K562 (cell line): ENCODE data around the gene GTPBP1. TPM values are rescaled to one million over a fixed set of nuclear protein-coding genes. Genes with fewer than 3 reads are reported as not detected.

Experiments used
- ATAC-seq: fragments of 200-7000 bp; cut with Tn5 transposase; 3 replicates; pipeline ENCODE4 v1.9.1; 2020; ENCODE audit warnings: moderate library complexity
- BruUV-seq: library from RNA; stranded (reverse); fragments of 400-500 nt; replicated peaks from 2 replicates; lab custom pipeline; 2021; lab: Mats Ljungman, UMichigan
- CTCF ChIA-PET: fragments of 300-600 bp; formaldehyde crosslinking; extraction: SDS; loops from one replicate; lab custom pipeline; 2021; ENCODE audit warnings: low intra/inter-chr PET ratio; lab: Yijun Ruan, JAX
- POLR2A ChIA-PET: fragments of 300-600, 350-650 bp; sonication (Branson Sonifier 250); formaldehyde crosslinking; extraction: SDS; loops from one replicate; lab custom pipeline; 2021; ENCODE audit warnings: antibody characterized with exemption, inconsistent platforms; lab: Yijun Ruan, JAX
- DNase-seq, 4 experiments: peaks; one replicate each; pipeline versions ENCODE4 v3.0.0 to v3.0.0-alpha.2; 2011 to 2018; ENCODE audit warnings: low spot score in 3 of 4, mixed read lengths in 3 of 4; ENCODE audit errors: extremely low read depth in 1 of 4
- FAIRE-seq: peaks from 2 replicates; lab custom pipeline; 2011; peaks lifted over from hg19 to GRCh38; lab: Jason Lieb, UNC
- H2AFZ ChIP-seq: 2 replicates; pipeline ENCODE4 v1.6.0; 2011; ENCODE audit warnings: low read depth, low read length, control low read depth, inconsistent platforms
- H3K27ac ChIP-seq: fragments of 200-600 bp; 3 replicates; pipeline ENCODE4 v1.8.0; 2011; ENCODE audit warnings: low read depth, mild to moderate bottlenecking, control low read depth, inconsistent platforms, low read length, moderate library complexity, mixed read lengths; ENCODE audit errors: extremely low read depth
- H3K27me3 ChIP-seq, 2 experiments: fragments of 300-600 bp in 1 of 2; 2 replicates in 1 of 2; 3 replicates in 1 of 2; pipeline versions ENCODE4 v1.6.0 to v1.8.0; 2011; ENCODE audit warnings: inconsistent platforms in 2 of 2, low read length in 2 of 2, mild to moderate bottlenecking in 1 of 2, mixed read lengths in 1 of 2, moderate library complexity in 1 of 2; ENCODE audit not compliant: control insufficient read depth in 2 of 2, insufficient read depth in 2 of 2
- H3K36me3 ChIP-seq: fragments of 300-600 bp; 3 replicates; pipeline ENCODE4 v1.8.0; 2011; ENCODE audit warnings: mild to moderate bottlenecking, low read length, inconsistent platforms; ENCODE audit not compliant: control insufficient read depth, insufficient read depth
- H3K4me1 ChIP-seq, 2 experiments: fragments of 200-600 bp in 1 of 2; replicated peaks in 1 of 2; 2 replicates in 1 of 2; 3 replicates in 1 of 2; pipeline versions ENCODE4 v1.5.1 to v1.8.0; 2011; ENCODE audit warnings: inconsistent platforms in 2 of 2, low read length in 2 of 2, mild to moderate bottlenecking in 1 of 2, mixed read lengths in 1 of 2, moderate library complexity in 1 of 2; ENCODE audit not compliant: control insufficient read depth in 2 of 2, insufficient read depth in 2 of 2
- H3K4me2 ChIP-seq: 2 replicates; pipeline ENCODE4 v1.6.1; 2011; ENCODE audit warnings: low read length, control low read depth, inconsistent platforms, mixed read lengths; ENCODE audit not compliant: insufficient read depth
- H3K4me3 ChIP-seq: fragments of 200-600 bp; sonication (generic), shearing (Covaris generic); 2 replicates; pipeline ENCODE4 v1.5.1; 2016; ENCODE audit warnings: control low read depth, inconsistent platforms
- H3K79me2 ChIP-seq: fragments of 200-600 bp; 3 replicates; pipeline ENCODE4 v1.8.0; 2011; ENCODE audit warnings: low read length, inconsistent platforms; ENCODE audit not compliant: control insufficient read depth, insufficient read depth
- H3K9ac ChIP-seq, 2 experiments: 2 replicates each; pipeline versions ENCODE4 v1.6.0 to v1.6.1; 2011; ENCODE audit warnings: low read depth in 2 of 2, low read length in 2 of 2, control low read depth in 1 of 2, inconsistent platforms in 1 of 2, mild to moderate bottlenecking in 1 of 2, mixed read lengths in 1 of 2; ENCODE audit not compliant: insufficient read depth in 1 of 2
- H3K9me1 ChIP-seq: one replicate; pipeline ENCODE4 v1.6.0; 2011; ENCODE audit warnings: inconsistent platforms, mild to moderate bottlenecking, low read length, moderate library complexity; ENCODE audit not compliant: control insufficient read depth, insufficient read depth
- H3K9me3 ChIP-seq: replicated peaks from 2 replicates; pipeline ENCODE4 v1.5.1; 2011; ENCODE audit warnings: low read depth, low read length, inconsistent platforms; ENCODE audit not compliant: control insufficient read depth, insufficient read depth
- H4K20me1 ChIP-seq: replicated peaks from 2 replicates; pipeline ENCODE4 v1.6.1; 2011; ENCODE audit warnings: low read length, inconsistent platforms, mixed read lengths; ENCODE audit not compliant: control insufficient read depth, insufficient read depth
- ATF4 ChIP-seq: fragments of 450-650 bp; formaldehyde crosslinking; IDR thresholded peaks from 2 replicates; pipeline ENCODE4 v1.4.0; 2022; ENCODE audit warnings: mild to moderate bottlenecking, moderate library complexity
- FOXJ2 ChIP-seq: fragments of 200-800 bp; sonication (Bioruptor generic); IDR thresholded peaks from 2 replicates; pipeline ENCODE4 v1.6.1; 2016; ENCODE audit warnings: missing genetic modification characterization, missing compliant biosample characterization
- GABPA ChIP-seq: fragments of 200-800 bp; sonication (Bioruptor generic); conservative IDR thresholded peaks from 2 replicates; pipeline ENCODE4 v1.6.1; 2016; ENCODE audit warnings: low read depth, missing genetic modification characterization, missing compliant biosample characterization
- GTF2F1 ChIP-seq: IDR thresholded peaks from 2 replicates; pipeline ENCODE4 v1.6.1; 2011; ENCODE audit warnings: low read depth, low read length, improper control_type of control experiment
- HDAC3 ChIP-seq: fragments of 450-650 bp; IDR thresholded peaks from 2 replicates; pipeline ENCODE4 v1.6.1; 2018; ENCODE audit warnings: borderline replicate concordance, mild to moderate bottlenecking, moderate library complexity; ENCODE audit not compliant: partially characterized antibody
- ILF3 ChIP-seq: fragments of 450-650 bp; IDR thresholded peaks from 2 replicates; pipeline ENCODE4 v1.6.1; 2018; ENCODE audit warnings: antibody characterized with exemption, mild to moderate bottlenecking, moderate library complexity, borderline replicate concordance
- MYC ChIP-seq, 2 experiments: fragments of 250-450 bp in 1 of 2; sonication (Bioruptor Pico) in 1 of 2; IDR thresholded peaks; 2 replicates each; pipeline versions ENCODE4 v1.5.1 to v1.6.1; 2012 to 2021; ENCODE audit warnings: low read depth in 2 of 2, borderline replicate concordance in 1 of 2, improper control_type of control experiment in 1 of 2, low read length in 1 of 2, mild to moderate bottlenecking in 1 of 2, moderate library complexity in 1 of 2
- NR3C1 ChIP-seq: sonication (generic); formaldehyde crosslinking; IDR thresholded peaks from 2 replicates; pipeline ENCODE4 v1.8.1; 2022; ENCODE audit warnings: missing genetic modification reagents
- PCBP2 ChIP-seq: fragments of 200-400 bp; formaldehyde crosslinking; IDR thresholded peaks from 2 replicates; pipeline ENCODE4 v1.6.1; 2018; ENCODE audit warnings: low read length, low read depth, mild to moderate bottlenecking, moderate library complexity; ENCODE audit not compliant: poor library complexity, severe bottlenecking
- POLR2AphosphoS2 ChIP-seq: IDR thresholded peaks from 2 replicates; pipeline ENCODE4 v1.6.1; 2012; ENCODE audit warnings: low read length, improper control_type of control experiment
- RBM39 ChIP-seq: fragments of 200-400 bp; formaldehyde crosslinking; optimal IDR thresholded peaks from 2 replicates; pipeline ENCODE3; 2018; ENCODE audit warnings: low read depth, low read length
- SAP30 ChIP-seq: fragments of 200-600 bp; sonication (generic); IDR thresholded peaks from 2 replicates; pipeline ENCODE4 v1.6.1; 2012; ENCODE audit warnings: borderline replicate concordance, low read depth, mild to moderate bottlenecking, moderate library complexity, low read length, control low read depth, inconsistent platforms; ENCODE audit not compliant: insufficient read depth, poor library complexity, severe bottlenecking
- SLC30A9 ChIP-seq: fragments of 250-450 bp; sonication (Bioruptor Pico); IDR thresholded peaks from 2 replicates; pipeline ENCODE4 v1.8.0; 2022; ENCODE audit warnings: mild to moderate bottlenecking, moderate library complexity
- THAP7 ChIP-seq: fragments of 250-450 bp; sonication (Bioruptor Pico); IDR thresholded peaks from 2 replicates; pipeline ENCODE4 v1.5.0; 2021
- TOE1 ChIP-seq, 2 experiments: fragments of 450-650 bp in 1 of 2; sonication (generic) in 1 of 2; formaldehyde crosslinking in 1 of 2; IDR thresholded peaks; 2 replicates each; pipeline versions ENCODE4 v1.7.1 to v1.8.0; 2016 to 2022; ENCODE audit warnings: borderline replicate concordance in 2 of 2, mild to moderate bottlenecking in 2 of 2, antibody characterized with exemption in 1 of 2, inconsistent platforms in 1 of 2, low read depth in 1 of 2, missing genetic modification reagents in 1 of 2, moderate library complexity in 1 of 2
- USF2 ChIP-seq: sonication (generic); formaldehyde crosslinking; IDR thresholded peaks from 2 replicates; pipeline ENCODE4 v1.5.0; 2020; ENCODE audit warnings: missing genetic modification reagents
- ZBTB17 ChIP-seq: fragments of 450-650 bp; formaldehyde crosslinking; IDR thresholded peaks from 2 replicates; pipeline ENCODE4 v1.4.0; 2020; ENCODE audit warnings: mild to moderate bottlenecking
- ZNF408 ChIP-seq: fragments of 250-450 bp; sonication (Bioruptor Pico); IDR thresholded peaks from 2 replicates; pipeline ENCODE4 v1.4.0; 2020; ENCODE audit warnings: low read depth, mild to moderate bottlenecking, moderate library complexity
- ZNF431 ChIP-seq: sonication (generic); formaldehyde crosslinking; IDR thresholded peaks from 2 replicates; pipeline ENCODE4 v1.8.0; 2022; ENCODE audit warnings: mild to moderate bottlenecking, missing genetic modification reagents
- ZNF830 ChIP-seq: fragments of 250-450 bp; sonication (Bioruptor Pico); IDR thresholded peaks from 2 replicates; pipeline ENCODE4 v1.5.0; 2021; ENCODE audit warnings: mild to moderate bottlenecking
- WGBS: fragments of 100-300 bp; shearing (Covaris generic); methylation state at CpG from one replicate; pipeline ENCODE4 v1.1.6; 2016; ENCODE audit warnings: low coverage, mixed read lengths; ENCODE audit not compliant: insufficient coverage; ENCODE audit errors: missing lambda C conversion rate; 5-methylcytosine and 5-hydroxymethylcytosine counted together
- in situ Hi-C: fragments of 300-500 bp; cut with MboI; formaldehyde crosslinking; loops from 4 replicates; pipeline ENCODE4 v1.15.0; 2018; ENCODE audit warnings: inconsistent platforms, mixed read lengths
- intact Hi-C: fragments of 100-400 bp; cut with micrococcal nuclease; formaldehyde crosslinking; loops from 2 replicates; pipeline ENCODE4 v1.14.2; 2022
- polyA plus RNA-seq, 8 experiments: library from polyadenylated mRNA; depleted of rRNA in 4 of 8; stranded (reverse) in 5 of 8; unstranded in 3 of 8; fragments of >200 nt; fragmentation: Nextera tagmentation in 2 of 8; fragmentation: Illumina TruSeq in 1 of 8; extraction: Ambion mirVana in 2 of 8; extraction: Trizol in 1 of 8; gene quantifications; 2 replicates each; pipeline versions ENCODE4 v1.2.1 to v1.2.3, GENCODE V29; 2011 to 2014; ENCODE audit warnings: inconsistent platforms in 1 of 8, missing spikeins in 1 of 8
- total RNA-seq, 7 experiments: library from RNA; depleted of rRNA in 6 of 7; stranded (reverse); fragments of >200 nt in 6 of 7; fragmentation: Illumina TruSeq in 2 of 7; extraction: Trizol in 2 of 7; gene quantifications; 2 replicates each; pipeline versions ENCODE4 v1.2.1 to v1.2.3, GENCODE V29; 2011 to 2021; ENCODE audit warnings: low replicate concordance in 1 of 7

GTPBP1 gene
- total and polyA plus RNA-seq, 9 of the 15 experiments (the other 6 are each of a cell fraction or from before 2014, with no cell fraction given): 0.83 to 53.2 (median 23.3) TPM

GRCh38 chr22:38700270-38700788 is 5.4 kb upstream of the GTPBP1 start:
- peaks cover 39 to 40% of the 10 kb centered on the region in 2 experiments; a peak in 4 of 5 replicates for H3K4me1 ChIP-seq
- FAIRE-seq: no peak
- DNase-seq: peak in 1 of 4 experiments; percentile 64
- intact Hi-C loops: no loop called here
- H3K9me1 ChIP-seq: no peaks in the 10 kb centered on the region
- ChIA-PET CTCF (no interaction called here), POLR2A (interaction anchor here (0.6 to 1.5 kb wide), 4 partner anchors 17 to 820 kb away, joined by 3 to 9 read pairs (median 3); partner anchors contain the start of genes ATF4 and TOMM22)
- peak overlapping the region; percentile 61 for H2AFZ ChIP-seq
- 0% methylated on average over 34 of the region's 57 CpGs for WGBS
- no peaks in the 10 kb centered on the region for H3K27me3 ChIP-seq
- no peaks in the 10 kb centered on the region; the same call in 1 of the 2 replicates for H4K20me1 ChIP-seq
- ATAC-seq: peak; percentile 53
- peaks cover 55% of the 10 kb centered on the region for H3K79me2 ChIP-seq
- H3K9me3 ChIP-seq: no peaks in the 10 kb centered on the region
- in situ Hi-C loops: no loop called here
- peak overlapping the region; percentile 86 to 96 for H3K9ac ChIP-seq
- H3K27ac ChIP-seq: peak overlapping the region; percentile 89
- H3K36me3 ChIP-seq: peaks cover 25% of the 10 kb centered on the region
- no TSS peak for BruUV-seq
- H3K4me3 ChIP-seq: peak overlapping the region; percentile 89
- peak overlapping the region; percentile 83 for H3K4me2 ChIP-seq
- TF ChIP-seq THAP7 (CRISPR knock-in tag) (no peak), TOE1 (IDR thresholded peaks at IDR 0.05; ENCODE audit: borderline replicate concordance) (no peak), TOE1 (CRISPR knock-in tag; IDR thresholded peaks at IDR 0.05; ENCODE audit: borderline replicate concordance, low read depth) (no peak), USF2 (CRISPR knock-in tag) (no peak), GTF2F1 (no peak), ATF4 (CRISPR knock-in tag) (no peak), MYC (IDR thresholded peaks at IDR 0.05; ENCODE audit: low read depth, low read length) (0 out of 2 replicates have a peak, but pooled peaks have one; percentile 27), MYC (CRISPR knock-in tag; IDR thresholded peaks at IDR 0.05; ENCODE audit: borderline replicate concordance, low read depth) (no peak), ZNF408 (no peak), FOXJ2 (tag) (no peak), ILF3 (0 out of 2 replicates have a peak, but pooled peaks have one; percentile 9), ZNF830 (CRISPR knock-in tag) (no peak), HDAC3 (no peak), ZBTB17 (CRISPR knock-in tag) (no peak), POLR2AphosphoS2 (no peak), RBM39 (no peak), ZNF431 (CRISPR knock-in tag) (no peak), SAP30 (no peak), SLC30A9 (no peak), PCBP2 (no peak), GABPA (no peak), NR3C1 (CRISPR knock-in tag) (0 out of 2 replicates have a peak, but pooled peaks have one; percentile 13)
